H1 (cell line): ENCODE results near the gene XPO5. TPM values are rescaled to one million over a fixed set of nuclear protein-coding genes. Genes with fewer than 3 reads are reported as not detected.

ENCODE experiments used
- BACH1 ChIP-seq: IDR thresholded peaks from 2 replicates; pipeline ENCODE4 v1.6.1; 2012; ENCODE audit warnings: low read length, improper control_type of control experiment
- CREB1 ChIP-seq: IDR thresholded peaks from 2 replicates; pipeline ENCODE4 v1.6.1; 2012; ENCODE audit warnings: inconsistent platforms
- CTBP2 ChIP-seq: IDR thresholded peaks from 2 replicates; pipeline ENCODE4 v1.7.0; 2011; ENCODE audit warnings: borderline replicate concordance, mild to moderate bottlenecking, moderate library complexity, mixed read lengths, low read length; ENCODE audit not compliant: insufficient read depth, insufficient read length
- HDAC2 ChIP-seq, 2 experiments: fragments of 300-600 bp in 1 of 2; sonication (generic) in 1 of 2; IDR thresholded peaks; 2 replicates each; pipeline ENCODE4 v1.6.1; 2011 to 2012; ENCODE audit warnings: low read depth in 2 of 2, low read length in 2 of 2, mild to moderate bottlenecking in 2 of 2, moderate library complexity in 2 of 2, borderline replicate concordance in 1 of 2, inconsistent platforms in 1 of 2
- JUN ChIP-seq: IDR thresholded peaks from 2 replicates; pipeline ENCODE4 v1.6.1; 2011; ENCODE audit warnings: low read depth, mild to moderate bottlenecking, improper control_type of control experiment, low read length
- polyA plus RNA-seq, 7 experiments: library from polyadenylated mRNA; depleted of rRNA in 3 of 7; stranded (reverse) in 5 of 7; unstranded in 2 of 7; fragments of >200 nt in 5 of 7; fragments of 200-250 nt in 2 of 7; gene quantifications; 1 replicate in 5 of 7; 2 replicates in 1 of 7; 4 replicates in 1 of 7; pipeline versions ENCODE4 v1.2.1 to v1.2.3, GENCODE V29; 2011 to 2013; ENCODE audit warnings: missing spikeins in 2 of 7, mixed read lengths in 2 of 7
- total RNA-seq: library from RNA; stranded (reverse); fragmentation: NEBNext Ultra II Directional; extraction: Animal tissue kit (Norgen Biotek cat#: 25700); gene quantifications from 2 replicates; pipeline ENCODE4 v1.2.1, GENCODE V29; 2021

The XPO5 gene
- total and polyA plus RNA-seq, 2 of the 8 experiments (the other 6 are each of a cell fraction or from before 2014, with no cell fraction given): 80.6 to 95.7 TPM

DNA sequence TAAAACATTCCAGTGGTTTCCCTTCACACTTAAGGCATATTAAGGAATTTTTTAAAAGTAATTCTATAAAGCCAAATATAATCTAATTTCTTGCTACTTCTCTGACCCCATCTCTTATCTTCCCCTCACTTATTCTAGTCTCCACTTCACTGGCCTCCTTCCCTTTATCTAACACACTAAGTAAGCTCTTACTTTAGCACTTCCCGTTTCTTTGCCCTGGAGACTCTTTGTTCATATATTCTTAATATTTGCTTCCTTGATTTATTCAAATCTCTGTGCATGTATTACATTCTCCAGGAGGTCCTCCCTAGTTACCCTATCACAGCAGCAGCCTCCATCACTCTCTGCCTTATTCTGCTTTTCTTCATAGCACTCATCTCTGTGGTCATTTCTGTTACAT lies 33.0 kb upstream of the XPO5 start (continued):
- TF ChIP-seq HDAC2 (IDR thresholded peaks at IDR 0.05; ENCODE audit: borderline replicate concordance in 1 of 2, low read depth in 2 of 2, low read length in 2 of 2) (no peak), CREB1 (no peak), BACH1 (no peak), JUN (no peak), CTBP2 (no peak)
